Esophagus muscularis mucosa (tissue), 3 donors: ENCODE data around the gene SGCG.

Source experiments
- POLR2A ChIP-seq: fragments of 450-650 bp; IDR thresholded peaks from one replicate; pipeline ENCODE4 v1.6.1; 2017; ENCODE audit warnings: antibody characterized with exemption, moderate library complexity, mild to moderate bottlenecking, low read depth
- POLR2AphosphoS5 ChIP-seq, 2 donors: sonication (generic); formaldehyde crosslinking; IDR thresholded peaks; one replicate each; pipeline ENCODE4 v1.6.1; 2017; ENCODE audit warnings: antibody characterized with exemption in 2 of 2
- TF ChIP-seq, protein P1 (sequence below), 3 experiments: fragments of 200-600 bp in 2 of 3; fragments of 450-650 bp in 1 of 3; sonication (generic) in 2 of 3; IDR thresholded peaks; one replicate each; pipeline ENCODE4 v1.5.1; 2017 to 2019; ENCODE audit warnings: antibody characterized with exemption in 3 of 3, mild to moderate bottlenecking in 2 of 3, moderate library complexity in 1 of 3

DNA sequence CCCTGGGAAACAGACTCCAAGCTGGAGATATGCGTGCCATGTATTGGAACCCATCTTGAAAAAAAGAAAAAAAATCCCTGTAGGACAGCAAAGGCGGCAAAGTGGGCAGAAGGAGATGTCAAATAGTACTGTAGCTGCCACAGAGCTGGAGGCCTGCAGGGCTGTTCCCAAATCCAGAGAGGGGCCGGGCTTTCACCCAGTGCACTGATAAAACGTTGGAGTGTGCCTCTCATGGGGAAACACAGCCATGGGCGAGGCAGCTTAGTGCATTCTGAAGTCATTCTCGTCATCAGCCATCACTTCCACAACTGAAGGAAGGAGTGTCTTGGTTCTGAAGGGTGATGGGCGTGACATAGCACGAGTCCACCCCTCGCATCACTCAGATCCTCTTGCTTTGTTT lies 4.8 kb downstream of the SGCG start:
- no peak for TF ChIP-seq POLR2A
- TF ChIP-seq, protein P1, sequence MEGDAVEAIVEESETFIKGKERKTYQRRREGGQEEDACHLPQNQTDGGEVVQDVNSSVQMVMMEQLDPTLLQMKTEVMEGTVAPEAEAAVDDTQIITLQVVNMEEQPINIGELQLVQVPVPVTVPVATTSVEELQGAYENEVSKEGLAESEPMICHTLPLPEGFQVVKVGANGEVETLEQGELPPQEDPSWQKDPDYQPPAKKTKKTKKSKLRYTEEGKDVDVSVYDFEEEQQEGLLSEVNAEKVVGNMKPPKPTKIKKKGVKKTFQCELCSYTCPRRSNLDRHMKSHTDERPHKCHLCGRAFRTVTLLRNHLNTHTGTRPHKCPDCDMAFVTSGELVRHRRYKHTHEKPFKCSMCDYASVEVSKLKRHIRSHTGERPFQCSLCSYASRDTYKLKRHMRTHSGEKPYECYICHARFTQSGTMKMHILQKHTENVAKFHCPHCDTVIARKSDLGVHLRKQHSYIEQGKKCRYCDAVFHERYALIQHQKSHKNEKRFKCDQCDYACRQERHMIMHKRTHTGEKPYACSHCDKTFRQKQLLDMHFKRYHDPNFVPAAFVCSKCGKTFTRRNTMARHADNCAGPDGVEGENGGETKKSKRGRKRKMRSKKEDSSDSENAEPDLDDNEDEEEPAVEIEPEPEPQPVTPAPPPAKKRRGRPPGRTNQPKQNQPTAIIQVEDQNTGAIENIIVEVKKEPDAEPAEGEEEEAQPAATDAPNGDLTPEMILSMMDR (IDR thresholded peaks at IDR 0.05) = no peak
- TF ChIP-seq POLR2AphosphoS5 (IDR thresholded peaks at IDR 0.05) = no peak
